Chondrocyte (in vitro differentiated cells): Measurements from ENCODE around the gene C4BPB. TPM values are rescaled to one million over a fixed set of nuclear protein-coding genes. Genes with fewer than 3 reads are reported as not detected.

Experiments used
- DNase-seq: peaks from one replicate; pipeline ENCODE4 v3.0.0; 2021; ENCODE audit warnings: mixed read lengths, low spot score
- H3K27ac Mint-ChIP-seq: one replicate; pipeline ENCODE4 v1.8.0; 2021; ENCODE audit warnings: mild to moderate bottlenecking, moderate library complexity, mixed read lengths; ENCODE audit not compliant: unreplicated experiment
- H3K27me3 Mint-ChIP-seq: 2 replicates; pipeline ENCODE4 v1.8.0; 2021; ENCODE audit warnings: low read depth, mixed read lengths
- H3K36me3 Mint-ChIP-seq: 2 replicates; pipeline ENCODE4 v1.8.0; 2021; ENCODE audit warnings: low read depth, mixed read lengths
- H3K4me1 Mint-ChIP-seq: 2 replicates; pipeline ENCODE4 v1.8.0; 2021; ENCODE audit warnings: low read depth, mild to moderate bottlenecking, mixed read lengths
- H3K4me3 Mint-ChIP-seq: one replicate; pipeline ENCODE4 v1.8.0; 2021; ENCODE audit warnings: mild to moderate bottlenecking, moderate library complexity, mixed read lengths; ENCODE audit not compliant: unreplicated experiment
- H3K9me3 Mint-ChIP-seq: 2 replicates; pipeline ENCODE4 v1.8.0; 2021; ENCODE audit warnings: low read depth, mixed read lengths
- total RNA-seq: library from RNA; stranded (reverse); gene quantifications from 3 replicates; pipeline ENCODE4 v1.2.1, GENCODE V29; 2021
- TF ChIP-seq, protein P1 (sequence below): fragments of 200-600 bp; sonication (generic); IDR thresholded peaks from 2 replicates; pipeline ENCODE4 v1.5.0; 2021; ENCODE audit warnings: antibody characterized with exemption, mild to moderate bottlenecking, moderate library complexity

Gene C4BPB
- total RNA-seq, 1 donor from 2014 or later: not detected

- Mint-ChIP-seq H3K27ac (no peak overlapping the region), H3K4me1 (no peaks in the 10 kb centered on the region), H3K4me3 (no peak overlapping the region), H3K27me3 (no peaks in the 10 kb centered on the region), H3K9me3 (peaks cover 13% of the 10 kb centered on the region), H3K36me3 (no peaks in the 10 kb centered on the region)
- DNase-seq: no peak
- TF ChIP-seq, protein P1, sequence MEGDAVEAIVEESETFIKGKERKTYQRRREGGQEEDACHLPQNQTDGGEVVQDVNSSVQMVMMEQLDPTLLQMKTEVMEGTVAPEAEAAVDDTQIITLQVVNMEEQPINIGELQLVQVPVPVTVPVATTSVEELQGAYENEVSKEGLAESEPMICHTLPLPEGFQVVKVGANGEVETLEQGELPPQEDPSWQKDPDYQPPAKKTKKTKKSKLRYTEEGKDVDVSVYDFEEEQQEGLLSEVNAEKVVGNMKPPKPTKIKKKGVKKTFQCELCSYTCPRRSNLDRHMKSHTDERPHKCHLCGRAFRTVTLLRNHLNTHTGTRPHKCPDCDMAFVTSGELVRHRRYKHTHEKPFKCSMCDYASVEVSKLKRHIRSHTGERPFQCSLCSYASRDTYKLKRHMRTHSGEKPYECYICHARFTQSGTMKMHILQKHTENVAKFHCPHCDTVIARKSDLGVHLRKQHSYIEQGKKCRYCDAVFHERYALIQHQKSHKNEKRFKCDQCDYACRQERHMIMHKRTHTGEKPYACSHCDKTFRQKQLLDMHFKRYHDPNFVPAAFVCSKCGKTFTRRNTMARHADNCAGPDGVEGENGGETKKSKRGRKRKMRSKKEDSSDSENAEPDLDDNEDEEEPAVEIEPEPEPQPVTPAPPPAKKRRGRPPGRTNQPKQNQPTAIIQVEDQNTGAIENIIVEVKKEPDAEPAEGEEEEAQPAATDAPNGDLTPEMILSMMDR: no peak
Observed at GRCh38 chr1:207134581-207134980, 45.9 kb downstream of the C4BPB start.

- TF ChIP-seq, protein P1: no peak
- H3K36me3 Mint-ChIP-seq: no peaks in the 10 kb centered on the region
- H3K9me3 Mint-ChIP-seq: peaks cover 2% of the 10 kb centered on the region
- no peak overlapping the region for H3K4me3 Mint-ChIP-seq
- peaks cover 3% of the 10 kb centered on the region for H3K27me3 Mint-ChIP-seq
- no peaks in the 10 kb centered on the region for H3K4me1 Mint-ChIP-seq
- DNase-seq: no peak
- no peak overlapping the region for H3K27ac Mint-ChIP-seq
Observed at GRCh38 chr1:207139616-207140015, 51.0 kb downstream of the C4BPB start.

DNA sequence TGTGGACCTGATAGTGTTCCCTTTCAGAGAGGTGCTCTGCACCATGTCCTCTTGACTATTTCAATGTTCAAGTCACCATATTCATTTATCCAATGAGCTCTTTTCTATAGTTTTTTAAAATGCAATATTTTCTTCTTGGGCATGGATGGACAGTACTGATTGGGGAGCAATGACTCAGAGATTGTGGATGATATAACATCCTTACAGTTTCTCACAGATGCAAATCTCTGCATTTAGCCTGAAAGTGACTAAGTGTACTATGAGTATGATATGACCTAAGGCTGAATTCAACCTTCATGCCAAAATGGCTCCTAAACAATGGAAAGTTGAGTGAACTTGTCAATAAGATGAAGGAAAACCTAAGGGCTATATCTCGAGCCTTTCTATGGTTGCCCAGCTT, 51.9 kb downstream of the C4BPB start:
- H3K27ac Mint-ChIP-seq: no peak overlapping the region
- no peak for DNase-seq
- no peaks in the 10 kb centered on the region for H3K4me1 Mint-ChIP-seq
- no peaks in the 10 kb centered on the region for H3K36me3 Mint-ChIP-seq
- H3K9me3 Mint-ChIP-seq: peaks cover 4% of the 10 kb centered on the region
- no peak overlapping the region for H3K4me3 Mint-ChIP-seq
- TF ChIP-seq, protein P1: no peak
- peaks cover 5% of the 10 kb centered on the region for H3K27me3 Mint-ChIP-seq

GRCh38 chr1:207145401-207146058, 56.9 kb downstream of the C4BPB start:
- H3K27ac Mint-ChIP-seq: no peak overlapping the region
- no peaks in the 10 kb centered on the region for H3K4me1 Mint-ChIP-seq
- no peaks in the 10 kb centered on the region for H3K36me3 Mint-ChIP-seq
- H3K27me3 Mint-ChIP-seq: peaks cover 8% of the 10 kb centered on the region
- no peak for DNase-seq
- peaks cover 2% of the 10 kb centered on the region for H3K9me3 Mint-ChIP-seq
- TF ChIP-seq, protein P1: no peak
- no peak overlapping the region for H3K4me3 Mint-ChIP-seq

Other genes starting within 250 kb of the C4BPB start
- not detected in 3 replicates for gene IL20, start 223.2 kb upstream of the C4BPB start, total RNA-seq
- gene IL24, start 191.4 kb upstream of the C4BPB start, total RNA-seq: not detected in 3 replicates
- gene FCMR, start 166.9 kb upstream of the C4BPB start, total RNA-seq: not detected in 3 replicates
- gene PIGR, start 142.4 kb upstream of the C4BPB start, total RNA-seq: not detected in 3 replicates
- not detected in 3 replicates for gene FCAMR, start 118.4 kb upstream of the C4BPB start, total RNA-seq
- gene C1orf116, start 56.1 kb upstream of the C4BPB start, total RNA-seq: 0.07 to 0.10 TPM in 2 of 3 replicates, not detected in the other
- 5.3 to 6.3 TPM (median 5.5 TPM) in 3 replicates for gene YOD1, start 37.7 kb upstream of the C4BPB start, total RNA-seq
- 13.3 to 15.5 TPM (median 14.8 TPM) in 3 replicates for gene PFKFB2, start 35.6 kb upstream of the C4BPB start, total RNA-seq
- gene C4BPA, start 15.4 kb downstream of the C4BPB start, total RNA-seq: not detected in 3 replicates
- 4.7 to 5.3 TPM (median 4.9 TPM) in 3 replicates for gene CD55, start 232.8 kb downstream of the C4BPB start, total RNA-seq